ENCODE measurements around the gene PLEKHM3.

DNA sequence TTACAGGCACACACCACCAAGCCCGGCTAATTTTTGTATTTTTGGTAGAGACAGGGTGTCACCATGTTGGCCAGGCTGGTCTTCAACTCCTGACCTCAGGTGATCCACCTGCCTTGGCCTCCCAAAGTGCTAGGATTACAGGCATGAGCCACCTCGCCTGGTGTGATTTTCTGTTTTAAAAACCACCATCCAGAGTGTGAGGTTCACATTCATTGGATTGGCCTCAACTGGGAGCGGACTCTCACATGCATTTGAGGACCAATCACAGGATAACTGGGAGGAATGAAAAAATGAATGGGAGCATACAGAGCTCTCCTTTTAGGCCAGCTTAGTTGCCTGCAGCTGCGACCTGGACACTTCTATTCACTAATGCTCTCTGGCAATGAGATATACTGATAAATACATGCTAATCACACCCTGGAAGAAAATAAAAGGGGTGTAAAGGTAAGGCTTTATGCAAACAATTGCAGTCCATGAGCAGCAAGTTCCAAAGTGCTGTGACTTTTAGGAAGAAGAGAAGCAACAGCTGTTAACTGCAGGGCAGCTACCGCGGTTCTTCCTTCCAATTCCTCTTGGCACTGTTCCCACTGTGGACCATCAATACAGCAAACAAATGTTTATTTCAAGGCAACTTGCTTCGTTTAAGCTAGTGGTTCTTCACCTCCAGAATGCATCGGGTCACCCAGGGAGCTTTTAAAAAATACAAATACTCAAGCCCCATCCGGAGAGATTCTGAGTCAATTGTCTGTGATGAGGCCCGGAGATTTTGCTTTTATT, 206.1 kb downstream of the PLEKHM3 start:
- TF ChIP-seq, protein P1, sequence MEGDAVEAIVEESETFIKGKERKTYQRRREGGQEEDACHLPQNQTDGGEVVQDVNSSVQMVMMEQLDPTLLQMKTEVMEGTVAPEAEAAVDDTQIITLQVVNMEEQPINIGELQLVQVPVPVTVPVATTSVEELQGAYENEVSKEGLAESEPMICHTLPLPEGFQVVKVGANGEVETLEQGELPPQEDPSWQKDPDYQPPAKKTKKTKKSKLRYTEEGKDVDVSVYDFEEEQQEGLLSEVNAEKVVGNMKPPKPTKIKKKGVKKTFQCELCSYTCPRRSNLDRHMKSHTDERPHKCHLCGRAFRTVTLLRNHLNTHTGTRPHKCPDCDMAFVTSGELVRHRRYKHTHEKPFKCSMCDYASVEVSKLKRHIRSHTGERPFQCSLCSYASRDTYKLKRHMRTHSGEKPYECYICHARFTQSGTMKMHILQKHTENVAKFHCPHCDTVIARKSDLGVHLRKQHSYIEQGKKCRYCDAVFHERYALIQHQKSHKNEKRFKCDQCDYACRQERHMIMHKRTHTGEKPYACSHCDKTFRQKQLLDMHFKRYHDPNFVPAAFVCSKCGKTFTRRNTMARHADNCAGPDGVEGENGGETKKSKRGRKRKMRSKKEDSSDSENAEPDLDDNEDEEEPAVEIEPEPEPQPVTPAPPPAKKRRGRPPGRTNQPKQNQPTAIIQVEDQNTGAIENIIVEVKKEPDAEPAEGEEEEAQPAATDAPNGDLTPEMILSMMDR (IDR thresholded peaks at IDR 0.05): no peak
- TF ChIP-seq FOSL2 (IDR thresholded peaks at IDR 0.05) (no peak), FOSL2 (CRISPR knock-in tag; IDR thresholded peaks at IDR 0.05) (no peak), SMC3 (IDR thresholded peaks at IDR 0.05) (no peak), POLR2A (IDR thresholded peaks at IDR 0.05; ENCODE audit: low read length) (no peak), MAFK (IDR thresholded peaks at IDR 0.05; ENCODE audit: partially characterized antibody) (no peak), HDAC2 (IDR thresholded peaks at IDR 0.05) (no peak), BHLHE40 (IDR thresholded peaks at IDR 0.05; ENCODE audit: low read depth, low read length) (no peak), RCOR1 (IDR thresholded peaks at IDR 0.05; ENCODE audit: low read depth, low read length) (no peak)

Measured in A549 (cell line).